ENCODE data around the gene CAMK2A. TPM values are rescaled to one million over a fixed set of nuclear protein-coding genes. Genes with fewer than 3 reads are reported as not detected.

CAMK2A gene
- total RNA-seq, 2 experiments from 2014 or later, result not detected

DNA sequence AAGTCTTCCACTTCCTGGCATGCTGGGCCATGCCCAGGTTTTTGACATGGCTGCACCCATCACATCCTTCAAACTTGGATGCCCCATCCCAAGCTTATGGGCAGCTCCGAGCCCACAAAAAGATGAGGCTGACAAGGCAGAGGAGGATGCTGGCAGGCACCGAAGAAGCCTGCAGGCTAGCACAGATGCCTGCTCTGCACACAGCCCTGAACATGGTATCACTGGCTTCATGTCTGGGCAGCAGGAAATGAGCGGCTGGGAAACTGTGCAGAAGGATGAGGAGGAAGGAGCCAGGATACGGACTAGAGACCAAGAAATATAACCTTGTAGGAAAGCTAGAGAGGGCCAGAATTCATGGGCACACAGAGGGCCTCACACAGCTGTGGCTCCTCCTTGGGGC lies 14.8 kb downstream of the CAMK2A start:
- H3K36me3 Mint-ChIP-seq (ENCODE audit: low read depth), result no peaks in the 10 kb centered on the region
- ChIA-PET POLR2A (no interaction called here), CTCF (interaction anchor here (1.3 kb wide), 1 partner anchor 76 kb away, joined by 6 read pairs; no protein-coding TSS in a partner anchor)
- DNase-seq, result no peak
- peaks cover 18% of the 10 kb centered on the region for H3K27me3 Mint-ChIP-seq
- no peak overlapping the region for H3K27ac Mint-ChIP-seq
- H3K9me3 Mint-ChIP-seq, result no peaks in the 10 kb centered on the region
- no peaks in the 10 kb centered on the region for H3K4me1 Mint-ChIP-seq
- no peak overlapping the region for H3K4me3 Mint-ChIP-seq

- no peak for DNase-seq
- no peak overlapping the region for H3K4me3 Mint-ChIP-seq
- H3K36me3 Mint-ChIP-seq (ENCODE audit: low read depth), result no peaks in the 10 kb centered on the region
- no peaks in the 10 kb centered on the region for H3K4me1 Mint-ChIP-seq
- no peaks in the 10 kb centered on the region for H3K9me3 Mint-ChIP-seq
- no peak overlapping the region for H3K27ac Mint-ChIP-seq
- ChIA-PET POLR2A (no interaction called here), CTCF (interaction anchor here (1.0 kb wide), 1 partner anchor 79 kb away, joined by 4 read pairs; no protein-coding TSS in a partner anchor)
- H3K27me3 Mint-ChIP-seq, result peaks cover 11% of the 10 kb centered on the region
Observed at GRCh38 chr5:150272531-150272930, 17.0 kb downstream of the CAMK2A start.

DNA sequence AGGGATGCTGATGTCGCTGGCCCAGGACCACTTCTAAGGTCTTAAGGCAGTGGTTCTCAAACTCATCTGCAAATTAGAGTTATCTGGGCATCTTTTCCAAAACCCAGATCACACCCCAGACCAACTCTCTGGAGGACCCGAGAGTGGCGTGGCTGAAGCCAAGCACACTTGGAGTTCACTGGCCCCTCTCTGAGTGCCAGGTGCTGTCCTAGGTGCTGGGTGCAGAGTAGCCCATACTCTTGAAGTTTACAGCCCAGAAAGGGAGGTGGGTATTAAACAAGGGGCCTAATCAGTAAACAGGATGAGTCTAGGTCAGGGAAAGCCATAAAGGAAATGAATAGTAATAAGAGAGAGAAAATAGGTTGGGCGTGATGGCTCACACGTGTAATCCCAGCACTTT lies 17.6 kb downstream of the CAMK2A start:
- Mint-ChIP-seq H3K36me3 (ENCODE audit: low read depth) (no peaks in the 10 kb centered on the region), H3K27me3 (peaks cover 11% of the 10 kb centered on the region), H3K9me3 (no peaks in the 10 kb centered on the region), H3K4me1 (no peaks in the 10 kb centered on the region), H3K4me3 (no peak overlapping the region), H3K27ac (no peak overlapping the region)
- ChIA-PET CTCF (interaction anchor here (1.0 kb wide), 1 partner anchor 79 kb away, joined by 4 read pairs; no protein-coding TSS in a partner anchor), POLR2A (no interaction called here)
- DNase-seq, result no peak

GRCh38 chr5:150271296-150271692 lies 18.3 kb downstream of the CAMK2A start:
- H3K4me1 Mint-ChIP-seq, result no peaks in the 10 kb centered on the region
- no peaks in the 10 kb centered on the region for H3K9me3 Mint-ChIP-seq
- no peak for DNase-seq
- H3K4me3 Mint-ChIP-seq, result no peak overlapping the region
- ChIA-PET POLR2A (no interaction called here), CTCF (no interaction called here)
- no peak overlapping the region for H3K27ac Mint-ChIP-seq
- peaks cover 8% of the 10 kb centered on the region for H3K27me3 Mint-ChIP-seq
- H3K36me3 Mint-ChIP-seq (ENCODE audit: low read depth), result no peaks in the 10 kb centered on the region

DNA sequence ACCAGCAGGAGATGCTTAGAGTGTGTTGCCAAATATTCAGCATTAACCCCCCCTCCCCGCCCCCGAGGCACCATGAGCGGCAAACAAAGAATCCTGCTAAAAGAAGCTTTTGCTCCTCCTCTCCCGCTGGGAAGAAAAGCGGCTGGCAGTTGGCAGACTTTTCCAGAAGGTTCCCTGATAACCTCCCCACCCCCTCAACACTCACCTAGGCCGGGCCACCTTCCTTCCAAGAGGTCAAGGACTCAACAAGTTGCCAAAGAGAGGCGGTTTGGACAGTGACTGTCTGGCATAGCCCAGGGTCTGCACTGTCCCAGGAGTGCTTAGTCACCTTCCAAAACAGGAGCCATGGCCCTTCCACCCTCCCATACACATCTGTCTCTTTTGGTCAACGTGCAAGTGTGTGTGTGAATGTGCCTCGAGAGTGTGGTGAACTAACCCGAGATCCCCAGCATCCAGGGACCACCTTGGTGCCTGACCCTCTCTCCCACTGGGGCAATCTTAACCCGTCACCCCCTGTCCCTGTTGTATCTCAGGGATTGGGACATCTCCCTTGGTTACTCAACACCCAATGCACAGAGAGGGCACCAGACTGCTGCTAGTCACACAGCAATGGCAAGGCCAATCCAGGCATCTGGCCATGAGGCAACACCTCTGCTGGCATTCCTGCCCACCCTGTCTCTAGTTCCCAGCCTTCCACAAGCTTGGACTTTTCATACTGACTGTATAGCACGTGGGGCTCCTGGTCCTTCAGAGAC lies 18.9 kb downstream of the CAMK2A start:
- H3K9me3 Mint-ChIP-seq, result no peaks in the 10 kb centered on the region
- no peak overlapping the region for H3K27ac Mint-ChIP-seq
- H3K4me3 Mint-ChIP-seq, result no peak overlapping the region
- POLR2A ChIA-PET, result no interaction called here
- CTCF ChIA-PET, result no interaction called here
- H3K36me3 Mint-ChIP-seq (ENCODE audit: low read depth), result no peaks in the 10 kb centered on the region
- no peak for DNase-seq
- no peaks in the 10 kb centered on the region for H3K4me1 Mint-ChIP-seq
- peaks cover 8% of the 10 kb centered on the region for H3K27me3 Mint-ChIP-seq

GRCh38 chr5:150266871-150267291 lies 22.7 kb downstream of the CAMK2A start:
- ChIA-PET POLR2A (interaction anchor here (0.6 kb wide), 1 partner anchor 315 kb away, joined by 3 read pairs; no protein-coding TSS in a partner anchor), CTCF (no interaction called here)
- Mint-ChIP-seq H3K36me3 (ENCODE audit: low read depth) (no peaks in the 10 kb centered on the region), H3K27me3 (peaks cover 7% of the 10 kb centered on the region), H3K4me3 (no peak overlapping the region), H3K27ac (no peak overlapping the region), H3K9me3 (no peaks in the 10 kb centered on the region), H3K4me1 (no peaks in the 10 kb centered on the region)
- DNase-seq, result no peak

GRCh38 chr5:150265870-150266383 lies 23.6 kb downstream of the CAMK2A start:
- no peaks in the 10 kb centered on the region for H3K9me3 Mint-ChIP-seq
- no peak for DNase-seq
- CTCF ChIA-PET, result no interaction called here
- no peaks in the 10 kb centered on the region for H3K36me3 Mint-ChIP-seq (ENCODE audit: low read depth)
- peaks cover 8% of the 10 kb centered on the region for H3K27me3 Mint-ChIP-seq
- POLR2A ChIA-PET, result no interaction called here
- no peak overlapping the region for H3K27ac Mint-ChIP-seq
- H3K4me1 Mint-ChIP-seq, result no peaks in the 10 kb centered on the region
- no peak overlapping the region for H3K4me3 Mint-ChIP-seq

DNA sequence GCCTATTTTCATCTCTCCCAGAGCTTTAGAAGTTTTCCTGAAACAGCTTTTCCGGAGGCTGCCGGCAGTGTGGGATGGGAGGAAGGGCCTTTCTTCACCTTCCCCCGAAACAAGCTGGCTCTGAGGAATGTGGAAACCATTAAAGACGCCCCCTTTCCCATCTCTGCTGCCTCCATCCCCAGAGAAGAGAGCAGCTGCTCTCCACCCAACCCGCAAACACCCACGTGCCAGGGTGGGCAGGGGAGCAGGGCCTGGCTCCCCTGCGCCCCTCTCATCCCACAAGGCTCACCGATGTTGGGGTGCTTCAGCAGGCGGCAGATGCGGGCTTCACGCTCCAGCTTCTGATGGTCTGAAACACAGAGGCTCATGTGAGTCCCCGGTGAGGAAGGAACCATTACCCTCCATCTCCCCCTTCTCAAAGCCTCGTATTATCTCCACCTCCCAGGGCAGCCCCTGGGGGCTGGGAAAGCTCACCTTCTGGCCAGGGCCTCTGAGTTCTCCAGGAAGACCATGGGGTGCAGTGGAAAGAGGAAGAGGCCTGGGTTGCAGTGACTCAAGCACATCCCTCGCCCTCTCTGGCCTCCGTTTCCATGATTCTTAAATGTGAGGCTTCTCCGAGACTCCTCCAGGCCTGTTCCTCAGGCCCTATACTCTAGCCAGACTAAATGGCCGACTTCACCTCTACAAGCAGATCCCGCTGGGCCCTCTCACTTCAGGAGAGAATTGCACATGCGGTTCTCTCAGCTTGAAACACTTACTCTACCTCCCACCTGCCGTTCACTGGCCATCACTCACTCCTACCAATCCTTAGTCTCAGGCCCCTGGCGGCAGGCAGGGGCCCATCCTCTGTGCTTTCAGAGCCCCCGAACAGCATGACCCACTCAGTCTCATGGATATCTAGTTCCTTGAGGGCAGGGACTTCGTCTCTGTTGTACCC lies 24.6 kb downstream of the CAMK2A start:
- CTCF ChIA-PET, result no interaction called here
- no peak for DNase-seq
- Mint-ChIP-seq H3K4me3 (no peak overlapping the region), H3K9me3 (no peaks in the 10 kb centered on the region), H3K27me3 (peaks cover 8% of the 10 kb centered on the region), H3K27ac (no peak overlapping the region), H3K36me3 (ENCODE audit: low read depth) (no peaks in the 10 kb centered on the region), H3K4me1 (no peaks in the 10 kb centered on the region)
- POLR2A ChIA-PET, result no interaction called here

DNA sequence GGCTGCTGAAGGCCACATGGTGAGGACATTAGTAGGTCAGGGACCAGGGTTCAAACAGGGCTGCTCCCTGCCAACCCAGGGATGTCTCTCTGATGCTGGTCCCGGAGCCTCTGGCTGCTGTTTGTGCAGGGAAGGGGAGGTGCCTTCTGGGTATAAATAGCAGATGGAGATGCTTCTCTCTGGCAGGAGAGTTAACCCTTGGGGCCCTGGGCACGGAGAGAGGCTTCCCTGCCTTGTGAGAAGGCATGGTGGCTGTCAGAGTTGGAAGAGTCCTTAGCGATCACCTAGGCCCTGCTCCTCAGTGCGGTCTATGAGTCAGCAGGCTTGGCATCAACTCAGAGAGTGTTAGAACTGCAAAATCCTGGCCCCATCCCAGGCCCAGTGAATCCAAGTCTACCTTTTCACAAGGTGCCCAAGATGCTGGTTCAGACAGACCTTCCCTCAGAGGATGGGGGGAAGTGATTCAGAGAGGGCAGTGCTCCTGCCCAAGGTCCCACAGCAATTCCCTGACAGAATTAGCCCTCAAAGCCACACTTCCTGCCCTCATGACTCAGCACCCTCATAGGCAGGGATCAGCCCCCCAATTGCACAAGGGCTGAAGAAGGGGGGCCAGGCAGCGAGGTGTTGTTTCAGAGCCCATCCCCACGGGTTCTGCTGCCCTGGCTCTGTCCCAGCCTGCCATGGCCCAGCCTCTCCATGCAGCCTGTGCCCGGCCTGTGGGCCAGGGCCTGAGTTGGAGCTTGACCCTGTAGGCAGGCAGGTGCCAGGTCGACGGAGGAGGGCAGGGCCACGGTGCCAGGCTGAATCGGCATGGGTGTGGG lies 25.6 kb downstream of the CAMK2A start:
- H3K36me3 Mint-ChIP-seq (ENCODE audit: low read depth), result no peaks in the 10 kb centered on the region
- H3K27ac Mint-ChIP-seq, result no peak overlapping the region
- no peak for DNase-seq
- H3K27me3 Mint-ChIP-seq, result peaks cover 8% of the 10 kb centered on the region
- CTCF ChIA-PET, result no interaction called here
- no peaks in the 10 kb centered on the region for H3K9me3 Mint-ChIP-seq
- no peak overlapping the region for H3K4me3 Mint-ChIP-seq
- H3K4me1 Mint-ChIP-seq, result no peaks in the 10 kb centered on the region
- POLR2A ChIA-PET, result no interaction called here

GRCh38 chr5:150263375-150263775 lies 26.2 kb downstream of the CAMK2A start:
- Mint-ChIP-seq H3K36me3 (ENCODE audit: low read depth) (no peaks in the 10 kb centered on the region), H3K27ac (no peak overlapping the region), H3K9me3 (no peaks in the 10 kb centered on the region), H3K27me3 (peaks cover 10% of the 10 kb centered on the region), H3K4me3 (no peak overlapping the region), H3K4me1 (no peaks in the 10 kb centered on the region)
- POLR2A ChIA-PET, result no interaction called here
- no peak for DNase-seq
- CTCF ChIA-PET, result interaction anchor here (0.7 kb wide), 1 partner anchor 208 kb away, joined by 3 read pairs; no protein-coding TSS in a partner anchor

DNA sequence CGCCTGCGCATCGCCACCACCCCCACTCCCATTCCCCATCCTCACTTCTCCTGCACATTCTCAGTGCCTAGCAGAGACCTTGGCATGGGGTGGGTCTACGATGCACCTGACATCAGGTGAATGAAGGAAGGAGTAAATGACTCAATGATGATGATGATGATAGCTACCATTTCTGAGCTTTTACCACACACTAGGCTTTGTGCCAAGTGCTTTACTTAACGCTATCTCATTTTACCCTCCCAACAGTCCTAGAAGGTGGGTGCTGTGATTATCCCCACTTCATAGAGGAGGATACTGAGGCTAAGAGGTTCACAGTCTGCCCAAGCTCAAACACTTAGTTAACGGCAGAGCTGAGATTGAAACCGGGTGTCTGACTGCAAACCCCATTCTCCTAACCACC lies 27.1 kb downstream of the CAMK2A start:
- ChIA-PET CTCF (interaction anchor here (0.7 kb wide), 1 partner anchor 207 kb away, joined by 3 read pairs; no protein-coding TSS in a partner anchor), POLR2A (no interaction called here)
- Mint-ChIP-seq H3K27ac (no peak overlapping the region), H3K36me3 (ENCODE audit: low read depth) (no peaks in the 10 kb centered on the region), H3K27me3 (peaks cover 10% of the 10 kb centered on the region), H3K9me3 (no peaks in the 10 kb centered on the region), H3K4me1 (no peaks in the 10 kb centered on the region), H3K4me3 (no peak overlapping the region)
- no peak for DNase-seq

- no peak overlapping the region for H3K27ac Mint-ChIP-seq
- H3K9me3 Mint-ChIP-seq, result no peaks in the 10 kb centered on the region
- H3K4me3 Mint-ChIP-seq, result no peak overlapping the region
- H3K4me1 Mint-ChIP-seq, result no peaks in the 10 kb centered on the region
- CTCF ChIA-PET, result no interaction called here
- no peaks in the 10 kb centered on the region for H3K36me3 Mint-ChIP-seq (ENCODE audit: low read depth)
- DNase-seq, result no peak
- POLR2A ChIA-PET, result no interaction called here
- H3K27me3 Mint-ChIP-seq, result peaks cover 10% of the 10 kb centered on the region
Observed at GRCh38 chr5:150261231-150261630, 28.3 kb downstream of the CAMK2A start.

DNA sequence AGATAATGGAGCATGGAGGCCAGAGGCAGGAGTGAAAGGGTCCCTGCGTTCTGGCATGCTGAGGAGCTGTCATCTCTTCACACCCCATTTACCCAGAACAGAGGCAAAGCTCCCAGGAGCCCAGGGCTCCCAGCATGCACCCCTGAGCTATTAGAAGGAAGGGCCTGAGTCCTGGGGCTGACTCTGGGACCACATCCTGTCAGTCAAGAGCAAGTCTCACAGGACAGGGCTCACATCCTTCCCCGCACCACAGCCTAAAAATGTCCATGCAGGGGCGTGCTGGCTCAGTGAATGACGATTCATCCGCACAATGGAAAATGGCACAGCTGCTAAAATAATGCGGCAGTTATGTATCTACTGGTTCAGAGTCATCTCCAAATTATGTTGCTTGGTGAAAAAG lies 31.4 kb downstream of the CAMK2A start:
- CTCF ChIA-PET, result no interaction called here
- Mint-ChIP-seq H3K9me3 (no peaks in the 10 kb centered on the region), H3K4me1 (no peaks in the 10 kb centered on the region), H3K36me3 (ENCODE audit: low read depth) (no peaks in the 10 kb centered on the region), H3K27ac (no peak overlapping the region), H3K27me3 (peaks cover 6% of the 10 kb centered on the region), H3K4me3 (no peak overlapping the region)
- DNase-seq, result no peak
- POLR2A ChIA-PET, result no interaction called here

All from activated CD4-positive, alpha-beta memory T cell treated with anti-CD3 and anti-CD28 coated beads, Interleukin-2, amount 10 ng/mL, durations not matched to agents 7 days and 5 days (primary cell).